HG02885 (cell line): ENCODE results near the gene BAAT.

Source experiments
- ATAC-seq: cut with Tn5 transposase; IDR thresholded peaks from one replicate; pipeline ENCODE4 v1.9.1; 2021; ENCODE audit warnings: mild to moderate bottlenecking; ENCODE audit not compliant: unreplicated experiment, poor library complexity

The BAAT gene

DNA sequence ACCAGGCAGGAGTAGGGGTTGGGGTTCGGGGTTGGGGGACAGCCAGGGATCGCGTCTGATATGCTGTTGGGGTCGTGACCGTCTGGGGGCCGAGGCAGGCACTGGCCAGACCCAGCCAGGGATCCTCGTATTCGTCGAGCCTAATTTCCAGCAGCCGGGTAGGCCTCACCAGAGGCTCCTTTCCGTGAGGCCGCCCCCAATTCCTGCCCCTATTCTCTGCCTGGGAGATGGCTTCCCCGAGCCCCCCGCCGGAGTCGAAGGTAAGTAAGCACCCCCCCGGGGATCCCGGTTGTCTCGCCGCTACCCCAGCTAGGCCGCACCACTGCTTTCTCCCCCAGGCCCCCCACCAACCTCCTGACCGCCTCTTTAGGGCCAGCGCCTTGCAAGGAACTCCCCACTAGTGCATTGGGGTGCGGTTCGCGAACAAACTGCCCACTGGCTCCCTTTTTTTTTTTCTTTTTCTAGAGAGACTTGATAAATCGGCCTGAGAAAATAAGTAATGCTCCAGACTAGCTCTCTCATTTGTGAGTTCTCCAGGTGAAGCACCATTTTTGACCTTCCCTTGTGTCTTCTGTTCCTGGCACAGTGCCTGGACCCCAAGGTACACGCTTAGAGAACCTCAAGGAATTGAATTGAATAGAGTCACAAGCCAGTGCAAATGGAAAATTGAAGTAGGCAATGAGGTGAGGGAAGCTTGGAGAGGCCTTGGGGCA, 14.3 kb upstream of the BAAT start:
- no peak for ATAC-seq

DNA sequence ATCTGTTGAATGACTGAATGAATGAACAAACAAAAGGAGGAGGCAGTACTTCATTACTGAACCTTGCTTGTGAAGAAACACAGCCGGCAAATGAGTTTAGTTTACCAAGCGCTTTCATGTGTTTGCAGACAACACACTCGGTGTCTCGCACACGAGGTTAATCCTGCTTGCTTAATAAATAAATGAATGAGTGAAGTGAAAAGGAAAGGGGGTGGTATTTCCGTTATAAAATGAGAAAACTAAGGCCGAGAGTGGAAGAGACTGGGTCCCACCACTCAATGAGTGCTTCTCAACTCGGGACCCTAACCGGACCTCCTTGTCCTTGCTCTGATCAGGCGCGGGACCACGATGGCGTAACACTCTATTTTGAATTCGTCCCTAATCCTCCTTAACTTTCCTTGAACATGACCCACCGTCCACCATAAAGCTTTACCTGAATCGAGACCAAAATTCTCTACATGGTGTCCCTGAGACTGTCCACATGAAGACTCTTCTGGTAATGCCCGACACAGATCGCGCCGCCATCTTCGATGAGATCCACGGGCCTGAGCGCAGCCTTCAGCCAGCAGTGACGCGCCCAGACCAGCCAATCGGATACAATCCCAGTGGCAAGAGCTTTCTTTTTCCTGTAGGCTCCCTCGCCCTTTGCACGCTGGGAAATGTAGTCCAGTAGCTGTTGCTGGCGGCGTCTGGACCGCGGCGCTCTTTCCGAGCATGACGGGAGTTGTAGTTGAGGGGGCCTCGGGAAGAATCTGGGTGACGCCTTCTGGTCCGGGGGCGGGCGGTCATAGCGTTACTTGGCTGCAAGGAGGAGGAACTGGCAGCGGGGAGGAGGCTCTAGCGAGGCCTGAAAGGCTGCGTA, 13.5 kb upstream of the BAAT start, which contains the start of the genes MRPL50 and ZNF189:
MRPL50 (minus strand) TSS at position 551 of the 862 bp plus-strand sequence; CDS start at position 525, 26 bp downstream.
ZNF189 (plus strand) TSS at position 784 of the 862 bp plus-strand sequence. CDS start 306 bp downstream, outside the sequence.
- peak; percentile 96 for ATAC-seq

DNA sequence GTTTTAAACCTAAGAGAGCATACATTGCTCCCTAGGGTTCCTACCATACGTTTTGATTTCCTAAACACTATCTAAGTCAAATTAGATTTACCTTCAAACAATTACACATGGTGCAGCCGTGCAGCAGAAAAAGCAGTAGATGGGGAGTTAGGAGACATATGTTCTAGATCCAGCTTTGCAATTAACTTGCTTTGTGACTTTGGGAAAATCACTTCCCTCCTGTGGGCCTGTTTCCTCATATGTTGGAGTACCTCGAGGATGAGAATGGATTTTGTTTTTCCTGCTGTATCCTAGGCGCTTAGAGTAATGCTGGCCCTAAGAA, 12.9 kb upstream of the BAAT start:
- no peak for ATAC-seq

DNA sequence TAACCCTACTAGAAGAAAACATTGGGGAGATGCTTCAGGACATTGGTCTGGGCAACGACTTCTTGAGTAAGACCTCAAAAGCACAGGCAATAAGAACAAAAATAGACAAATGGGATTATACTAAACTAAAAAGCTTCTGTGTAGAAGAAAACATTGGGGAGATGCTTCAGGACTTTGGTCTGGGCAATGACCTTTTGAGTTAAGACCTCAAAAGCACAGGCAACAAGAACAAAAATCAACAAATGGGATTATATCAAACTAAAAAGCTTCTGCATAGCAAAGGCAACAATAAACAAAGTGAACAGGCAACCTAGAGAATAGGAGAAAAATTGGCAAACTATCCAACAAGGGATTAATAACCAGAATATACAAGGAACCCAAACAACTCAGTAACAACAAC, 9.9 kb upstream of the BAAT start:
- ATAC-seq = no peak

DNA sequence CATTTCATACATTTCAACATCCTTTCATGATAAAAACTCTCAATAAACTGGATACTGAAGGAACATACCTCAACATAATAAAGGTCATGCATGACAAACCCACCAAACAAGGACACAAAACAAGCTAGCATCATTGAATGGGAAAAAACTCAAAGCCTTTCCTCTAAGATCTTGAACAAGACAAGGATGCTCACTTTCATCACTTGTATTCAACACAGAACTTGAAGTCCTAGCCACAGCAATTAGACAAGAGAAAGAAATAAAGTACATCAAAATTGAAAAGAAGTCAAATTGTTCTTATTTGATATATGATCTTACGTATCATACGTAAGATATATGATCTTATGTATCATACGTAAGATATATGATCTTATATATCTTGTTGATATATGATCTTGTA, 8.3 kb upstream of the BAAT start:
- no peak for ATAC-seq

DNA sequence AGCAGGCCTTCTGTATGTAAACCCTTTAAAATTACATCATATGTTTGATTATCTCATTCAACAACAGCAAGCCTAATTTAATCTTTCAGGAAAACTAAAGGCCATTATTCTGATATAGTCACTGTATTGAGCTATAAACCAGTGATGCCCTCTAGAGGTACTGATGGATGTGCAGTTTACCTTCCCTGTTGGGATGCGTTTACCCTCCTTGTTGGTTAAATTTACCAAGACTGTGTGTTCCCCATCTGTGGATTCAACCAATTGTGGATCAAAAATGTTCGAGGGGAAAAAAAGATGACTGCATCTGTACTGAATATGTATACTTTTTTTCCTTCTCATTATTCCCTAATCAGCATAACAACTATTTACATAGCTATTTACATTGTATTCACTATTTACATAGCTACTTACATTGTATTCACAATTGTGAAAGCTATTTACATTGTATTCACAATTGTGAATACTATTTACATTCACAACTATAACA, 3.7 kb upstream of the BAAT start:
- no peak for ATAC-seq

DNA sequence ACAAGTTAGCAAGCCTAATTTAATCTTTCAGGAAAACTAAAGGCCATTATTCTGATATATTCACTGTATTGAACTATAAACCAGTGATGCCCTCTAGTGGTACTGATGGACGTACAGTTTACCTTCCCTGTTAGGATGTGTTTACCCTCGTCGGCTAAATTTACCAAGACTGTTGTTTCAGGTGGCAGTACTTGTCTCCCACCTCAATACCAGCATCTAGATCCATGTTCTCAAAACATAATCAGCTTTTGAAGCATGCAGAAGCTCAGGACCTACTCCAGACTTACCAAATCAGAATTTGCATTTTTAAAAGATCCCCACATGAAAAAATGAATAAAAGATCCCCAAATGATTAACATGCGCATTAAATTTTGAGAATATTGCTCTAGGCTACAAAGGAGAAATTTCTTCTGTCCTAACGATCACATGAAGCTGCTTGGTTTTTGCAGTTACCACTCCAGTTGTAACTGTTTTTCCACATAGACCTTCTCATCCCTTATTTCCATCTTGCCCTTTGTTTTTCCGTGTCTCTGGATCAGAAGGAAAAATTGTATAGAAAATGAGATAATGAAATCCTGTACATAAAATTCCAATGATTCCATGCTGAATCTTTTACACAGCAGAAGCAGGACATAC, 3.2 kb upstream of the BAAT start:
- peak; percentile 77 for ATAC-seq

DNA sequence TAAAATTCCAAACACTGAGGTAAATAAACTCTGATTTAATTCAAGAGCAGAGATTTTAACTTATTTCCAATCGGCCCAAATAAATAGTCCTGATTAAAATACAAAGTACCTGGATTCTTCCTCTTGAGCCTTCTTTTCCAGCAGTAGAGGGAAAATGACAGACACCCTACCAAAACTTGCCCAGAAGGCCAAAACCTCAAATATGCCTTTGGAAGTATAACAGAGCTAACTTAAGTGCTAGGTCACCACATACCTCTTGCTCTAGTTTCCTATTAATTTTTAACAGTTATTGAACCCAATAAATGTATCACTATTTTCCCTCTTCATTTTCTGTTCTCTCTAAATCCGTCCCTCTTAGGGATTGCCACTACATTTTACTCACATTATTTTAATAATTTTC, 1.4 kb downstream of the BAAT start:
- ATAC-seq = no peak

DNA sequence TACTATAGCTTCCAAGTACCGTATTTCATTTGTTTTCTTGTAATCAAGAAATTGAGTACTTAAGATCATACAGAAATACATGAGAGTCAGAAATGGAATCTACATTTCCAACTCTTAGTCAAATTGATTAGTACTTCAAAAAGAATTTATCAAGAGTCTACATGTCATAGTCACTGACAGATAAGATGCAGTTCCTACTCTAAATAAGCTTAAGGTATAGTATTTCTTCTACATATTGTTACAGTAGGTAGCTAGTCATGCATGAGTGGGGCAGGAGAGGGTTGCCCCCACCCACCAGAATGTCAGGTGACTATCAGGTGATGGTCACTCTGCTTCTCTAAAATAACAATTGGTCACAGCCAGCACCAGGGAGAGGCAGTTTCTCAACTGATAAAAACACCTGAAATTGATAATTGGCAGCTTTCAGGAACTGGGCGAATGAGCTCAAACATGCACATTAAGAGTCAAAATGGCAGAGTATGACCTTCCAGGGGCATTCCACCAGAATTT, 2.9 kb downstream of the BAAT start:
- no peak for ATAC-seq

DNA sequence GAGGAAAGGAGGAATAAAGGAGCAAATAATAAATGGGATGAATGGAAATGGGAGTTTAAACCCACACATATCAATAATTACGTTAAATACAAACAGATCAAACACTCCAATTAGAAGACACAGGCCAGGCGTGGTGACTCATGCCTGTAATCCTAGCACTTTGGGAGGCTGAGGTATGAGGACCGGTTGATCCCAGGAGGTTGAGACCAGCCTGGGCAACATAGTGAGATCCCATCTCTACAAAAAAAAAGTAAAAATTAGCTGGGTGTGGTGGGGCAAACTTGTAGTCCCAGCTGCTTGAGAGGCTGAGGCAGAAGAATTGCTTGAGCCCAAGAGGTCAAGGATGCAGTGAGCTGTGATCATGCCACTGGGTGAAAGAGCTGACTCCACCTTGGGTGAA, 3.7 kb downstream of the BAAT start:
- no peak for ATAC-seq

DNA sequence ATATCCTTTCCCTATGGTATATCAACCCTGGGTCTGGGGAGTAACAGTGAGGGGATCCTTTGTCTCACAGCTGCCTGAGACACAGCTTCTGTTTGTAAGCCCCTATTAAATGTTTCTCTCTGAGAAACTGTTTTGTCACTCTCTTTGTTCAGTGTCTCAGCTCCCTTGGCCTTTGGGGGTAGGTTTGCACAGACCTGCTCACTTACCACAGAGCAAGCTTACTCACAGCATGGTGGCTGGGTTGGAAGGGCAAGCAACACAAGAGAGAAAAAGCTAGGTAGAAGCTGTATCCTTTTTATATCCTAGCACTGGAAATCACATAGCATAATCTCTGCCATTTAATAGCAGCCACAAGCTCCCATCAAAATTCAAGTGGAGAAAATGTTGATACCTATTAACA, 4.5 kb downstream of the BAAT start:
- no peak for ATAC-seq

DNA sequence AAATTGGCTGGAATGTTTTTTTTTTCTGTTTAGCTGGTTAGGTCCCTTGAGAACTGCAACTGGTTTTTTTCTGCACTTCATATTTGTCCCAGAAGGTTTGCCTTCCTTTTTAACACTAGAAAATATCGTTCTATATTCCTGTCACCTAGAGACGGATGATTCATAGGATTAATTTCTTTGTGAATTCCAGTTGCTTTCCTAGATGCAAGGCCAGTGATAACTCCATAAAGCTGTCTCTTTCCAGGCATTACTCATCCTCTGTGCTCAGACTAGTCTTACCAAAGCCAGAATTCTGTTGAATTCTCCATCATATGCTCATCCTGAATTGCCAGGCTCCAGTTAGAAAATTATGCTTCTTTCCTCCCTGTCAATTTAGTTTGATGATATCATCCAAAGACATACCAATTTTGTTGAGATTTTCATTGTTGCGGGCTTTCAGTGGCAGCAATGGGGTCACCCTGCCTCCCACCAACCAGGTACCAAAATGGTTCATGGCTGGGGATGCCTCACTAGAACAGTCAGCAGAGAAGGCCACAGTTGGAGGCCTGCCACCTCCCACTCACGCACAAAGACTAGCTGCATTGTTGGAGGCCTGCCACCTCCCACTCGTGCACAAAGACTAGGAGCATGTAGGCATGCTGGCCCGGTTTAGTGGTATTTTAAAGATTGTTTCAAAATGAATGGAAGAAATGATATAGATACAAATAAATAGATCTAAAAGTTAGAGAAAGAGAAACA, 8.5 kb downstream of the BAAT start:
- ATAC-seq = no peak

DNA sequence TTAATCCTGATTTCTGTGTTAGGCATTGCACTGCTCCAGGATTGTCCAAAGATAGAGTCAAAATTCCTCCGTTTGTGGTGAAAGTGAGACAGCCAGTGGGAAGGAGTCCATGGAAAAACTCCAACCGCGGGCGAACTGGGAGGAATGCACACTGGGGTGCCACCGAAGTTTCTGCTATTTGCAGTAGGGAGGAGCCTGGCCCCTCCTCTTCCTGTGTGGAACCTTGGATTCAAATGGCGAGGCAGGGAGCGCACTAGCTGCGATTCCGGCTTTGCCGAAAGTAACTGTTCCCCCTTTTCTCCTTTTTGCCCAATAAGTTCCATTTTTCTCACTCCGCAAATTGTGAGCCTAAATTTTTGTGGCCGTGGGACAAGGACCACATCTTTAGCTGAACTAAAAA, 9.3 kb downstream of the BAAT start:
- no peak for ATAC-seq

DNA sequence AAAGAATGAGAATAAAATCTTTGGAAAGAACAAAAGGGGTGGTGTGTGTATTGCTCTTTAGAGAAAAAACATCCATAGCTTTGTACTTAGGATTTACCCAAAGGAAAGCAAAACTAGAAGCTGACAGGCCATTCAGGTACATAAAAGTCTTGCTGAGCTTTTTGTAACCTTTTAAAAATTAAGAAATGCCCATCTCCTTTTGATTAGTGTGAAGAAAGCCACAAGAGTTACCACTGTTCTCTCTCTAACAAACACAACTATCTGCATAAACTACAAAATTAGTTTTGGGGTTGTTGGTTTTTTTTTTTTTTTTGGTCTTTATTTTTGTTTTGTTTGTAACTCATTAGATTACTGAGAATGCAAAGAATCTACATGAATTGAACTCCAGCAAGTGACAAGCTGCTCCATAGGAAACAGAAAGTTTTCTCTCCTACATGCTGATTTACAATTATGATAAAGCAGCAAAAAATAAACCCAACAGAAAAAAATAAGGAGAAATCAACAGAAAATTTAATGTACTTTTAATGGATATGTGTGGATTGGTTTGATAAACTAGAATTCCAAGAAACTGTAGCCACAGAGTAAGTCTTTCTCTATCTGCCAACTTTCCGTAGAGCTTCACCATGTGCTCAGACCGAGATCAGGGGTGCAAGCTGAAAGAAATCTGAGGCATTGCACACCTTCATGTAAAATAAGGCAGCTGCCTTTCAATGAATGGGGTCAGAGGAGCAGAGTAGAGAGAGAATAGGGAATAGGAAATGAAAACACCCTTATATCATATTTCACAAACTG, 12.3 kb downstream of the BAAT start:
- no peak for ATAC-seq

DNA sequence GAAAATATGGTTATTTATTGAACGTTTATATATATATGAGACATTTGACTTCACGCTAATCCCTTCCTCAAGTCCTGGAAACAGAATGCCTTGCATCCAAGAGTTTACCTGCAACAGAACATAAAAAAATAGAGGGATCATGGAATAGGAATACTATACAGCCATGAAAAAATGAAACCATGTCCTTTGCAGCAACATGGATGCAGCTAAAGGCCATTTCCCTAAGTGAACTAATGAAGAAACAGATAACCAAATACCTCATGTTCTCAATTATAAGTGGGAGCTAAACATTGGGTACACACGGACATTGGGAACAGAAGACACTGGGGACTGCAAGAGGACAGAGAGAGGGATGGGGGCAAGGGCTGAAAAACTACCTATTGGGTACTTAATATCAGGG, 13.0 kb downstream of the BAAT start:
- no peak for ATAC-seq

DNA sequence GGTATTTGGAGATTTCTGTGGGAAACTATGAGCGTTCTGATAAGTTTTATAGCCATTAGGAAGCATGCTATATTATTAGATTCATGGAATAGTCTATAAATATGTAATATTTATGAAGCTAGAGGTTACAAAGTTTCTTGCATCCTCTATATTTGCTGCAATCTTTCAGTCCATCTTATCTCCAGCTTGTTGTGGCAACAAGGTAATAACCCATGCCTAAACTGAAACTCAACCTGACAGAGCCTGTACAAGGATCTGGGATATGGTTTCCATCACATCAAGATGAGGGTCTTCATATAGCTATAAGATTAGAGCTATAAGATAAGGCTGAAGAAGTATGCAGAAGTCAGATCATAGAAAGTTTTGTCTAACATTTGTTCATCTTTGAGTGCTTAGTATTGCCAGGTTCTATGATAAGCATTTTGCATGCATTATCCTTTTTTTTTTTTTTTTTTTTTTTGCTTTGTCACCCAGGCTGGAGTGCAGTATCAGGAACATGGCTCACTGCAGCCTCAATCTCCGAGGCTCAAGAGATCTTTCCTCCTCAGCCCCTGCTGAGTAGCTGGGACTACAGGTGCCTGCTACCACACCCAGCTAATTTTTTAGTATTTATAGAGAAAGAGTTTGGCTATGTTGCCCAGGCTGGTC, 14.8 kb downstream of the BAAT start:
- no peak for ATAC-seq

DNA sequence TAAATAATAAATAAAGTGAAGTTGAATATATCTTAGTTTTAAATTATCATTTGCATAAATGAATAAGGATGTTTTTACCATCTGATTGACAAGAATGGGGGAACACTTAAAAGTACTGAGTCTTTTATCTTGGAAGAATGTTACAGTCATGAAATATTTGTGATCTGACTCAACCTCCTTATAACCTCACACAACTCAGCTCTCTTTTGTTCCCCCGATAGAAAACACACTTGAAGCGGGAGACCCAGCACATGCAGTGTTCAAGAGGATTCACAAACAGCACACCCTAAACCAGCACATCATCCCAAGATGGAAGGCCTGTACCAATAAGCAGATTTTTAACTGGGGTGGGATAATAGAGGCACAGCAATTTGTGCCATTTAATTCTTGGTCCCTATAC, 15.5 kb downstream of the BAAT start:
- ATAC-seq = no peak

DNA sequence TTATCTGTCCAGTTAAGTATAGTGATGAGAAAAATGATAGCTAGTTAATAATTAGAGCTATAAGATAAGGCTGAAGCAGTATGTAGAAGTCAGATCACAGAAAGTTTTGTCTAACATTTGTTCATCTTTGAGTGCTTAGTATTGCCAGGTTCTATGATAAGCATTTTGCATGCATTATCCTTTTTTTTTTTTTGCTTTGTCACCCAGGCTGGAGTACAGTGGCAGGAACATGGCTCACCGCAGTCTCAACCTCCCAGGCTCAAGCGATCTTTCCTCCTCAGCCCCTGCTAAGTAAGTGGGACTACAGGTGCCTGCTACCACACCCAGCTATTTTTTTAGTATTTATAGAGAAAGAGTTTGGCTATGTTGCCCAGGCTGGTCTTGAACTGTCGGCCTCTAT, 17.5 kb downstream of the BAAT start:
- ATAC-seq = no peak
